Activated naive CD4-positive, alpha-beta T cell treated with anti-CD3 and anti-CD28 coated beads, Interleukin-2, amount 10 ng/mL, durations not matched to agents 7 days and 5 days (primary cell): Measurements from ENCODE around the gene SETMAR.

Source experiments
- CTCF ChIA-PET: fragments of 350-600 bp; sonication (Branson Sonifier 250); formaldehyde crosslinking; loops from one replicate; lab custom pipeline; 2021; ENCODE audit warnings: antibody characterized with exemption; lab: Charles Lee
- DNase-seq: peaks from one replicate; pipeline ENCODE4 v3.0.0-alpha.2; 2020
- H3K27ac Mint-ChIP-seq: one replicate; pipeline ENCODE4 v1.8.0; 2021; ENCODE audit warnings: mild to moderate bottlenecking, moderate library complexity, mixed read lengths
- H3K27me3 Mint-ChIP-seq: one replicate; pipeline ENCODE4 v1.8.0; 2021; ENCODE audit warnings: mild to moderate bottlenecking, mixed read lengths
- H3K36me3 Mint-ChIP-seq: one replicate; pipeline ENCODE4 v1.8.0; 2021; ENCODE audit warnings: mixed read lengths
- H3K4me1 Mint-ChIP-seq: one replicate; pipeline ENCODE4 v1.8.0; 2021; ENCODE audit warnings: mixed read lengths
- H3K4me3 Mint-ChIP-seq: one replicate; pipeline ENCODE4 v1.8.0; 2021; ENCODE audit warnings: mild to moderate bottlenecking, moderate library complexity, mixed read lengths
- H3K9me3 Mint-ChIP-seq: one replicate; pipeline ENCODE4 v1.8.0; 2021; ENCODE audit warnings: mixed read lengths

The SETMAR gene

DNA sequence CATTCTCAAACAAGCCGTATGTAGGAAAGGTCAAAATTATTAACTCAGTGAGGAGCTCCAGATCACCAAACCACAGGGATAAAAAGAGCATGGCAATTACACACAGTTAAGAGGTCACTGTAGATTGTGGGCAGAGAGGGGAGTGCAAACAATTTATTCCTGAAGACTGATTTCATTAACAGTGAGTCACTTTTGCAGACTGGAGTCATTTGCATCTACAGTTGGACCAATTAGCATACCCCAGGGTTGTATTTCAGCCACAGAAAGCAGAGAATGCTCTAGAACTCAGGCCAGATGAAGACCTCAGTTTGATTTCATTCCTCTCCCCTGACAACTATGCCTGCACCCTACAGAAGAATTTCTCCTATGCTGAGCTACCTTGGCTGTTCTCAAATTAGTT is 40.1 kb downstream of the SETMAR start:
- no peaks in the 10 kb centered on the region for H3K27me3 Mint-ChIP-seq
- H3K27ac Mint-ChIP-seq: no peak overlapping the region
- H3K4me3 Mint-ChIP-seq: no peak overlapping the region
- H3K36me3 Mint-ChIP-seq: no peaks in the 10 kb centered on the region
- peaks cover 5% of the 10 kb centered on the region for H3K4me1 Mint-ChIP-seq
- no peaks in the 10 kb centered on the region for H3K9me3 Mint-ChIP-seq
- no peak for DNase-seq
- CTCF ChIA-PET: interaction anchor here (0.5 kb wide), 1 partner anchor 327 kb away, joined by 3 read pairs; no protein-coding TSS in a partner anchor

DNA sequence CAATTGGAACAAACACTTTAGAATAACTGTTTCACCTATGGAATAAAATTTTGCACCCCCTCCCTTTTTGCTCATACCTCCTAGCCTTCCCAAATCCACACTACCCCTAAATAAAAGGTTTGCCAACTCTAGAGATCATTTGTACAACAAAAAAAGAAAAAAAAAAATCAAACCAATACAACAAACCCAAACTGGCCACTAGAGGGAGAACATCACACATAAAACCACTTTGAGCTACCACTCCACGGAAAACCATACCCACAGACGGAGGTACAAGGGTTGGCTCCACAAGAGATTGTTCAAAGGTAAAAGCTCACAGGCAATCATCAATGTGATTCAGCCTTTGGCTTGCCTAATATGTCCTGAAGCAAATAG is 47.6 kb downstream of the SETMAR start:
- CTCF ChIA-PET: interaction anchor here (0.6 to 4.7 kb wide), 48 partner anchors 8 to 1113 kb away, joined by 3 to 62 read pairs (median 4); partner anchors contain the start of genes ITPR1 and SUMF1
- no peaks in the 10 kb centered on the region for H3K9me3 Mint-ChIP-seq
- H3K4me1 Mint-ChIP-seq: peaks cover 21% of the 10 kb centered on the region
- H3K36me3 Mint-ChIP-seq: no peaks in the 10 kb centered on the region
- peak overlapping the region; percentile 49 for H3K4me3 Mint-ChIP-seq
- DNase-seq: peak; percentile 61
- no peaks in the 10 kb centered on the region for H3K27me3 Mint-ChIP-seq
- peak overlapping the region; percentile 2 for H3K27ac Mint-ChIP-seq

DNA sequence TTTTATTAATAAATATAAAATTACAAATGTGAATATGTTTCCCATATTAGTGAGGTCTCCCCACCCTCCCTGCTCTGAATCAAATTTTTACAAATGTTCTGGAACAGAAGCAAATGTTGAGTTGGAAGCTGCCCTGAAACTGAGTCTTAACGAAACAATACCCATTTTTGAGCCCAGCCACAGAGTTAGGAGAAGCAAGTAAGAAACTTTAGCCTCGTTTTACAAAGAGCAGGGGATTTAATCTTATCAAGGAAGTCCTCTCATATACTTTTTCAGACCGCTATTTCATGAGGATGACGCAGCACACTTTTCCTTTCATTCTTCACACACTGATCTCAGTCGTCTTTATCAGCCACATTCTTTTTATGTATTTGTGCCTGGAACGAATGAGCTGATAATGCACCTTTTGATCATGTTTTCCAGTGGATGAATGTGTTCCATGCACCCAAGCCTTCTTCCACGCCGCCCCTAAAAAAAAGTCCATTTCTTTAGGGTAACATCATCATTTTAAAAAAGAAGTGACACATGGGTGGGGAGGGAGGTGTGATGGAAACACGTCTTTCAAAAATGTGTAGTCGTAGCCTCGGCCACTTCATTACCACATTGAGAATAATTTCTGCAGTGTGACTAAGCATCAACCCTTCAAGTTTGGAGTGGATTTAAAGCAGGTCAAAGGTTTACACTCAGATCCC is 48.1 kb downstream of the SETMAR start:
- Mint-ChIP-seq H3K4me3 (peak overlapping the region; percentile 67), H3K27ac (peak overlapping the region; percentile 47), H3K27me3 (no peaks in the 10 kb centered on the region), H3K4me1 (peaks cover 21% of the 10 kb centered on the region), H3K36me3 (no peaks in the 10 kb centered on the region), H3K9me3 (no peaks in the 10 kb centered on the region)
- DNase-seq: peak; percentile 28
- CTCF ChIA-PET: interaction anchor here (0.6 to 4.7 kb wide), 45 partner anchors 8 to 1114 kb away, joined by 3 to 62 read pairs (median 4); partner anchors contain the start of genes ITPR1 and SUMF1

- H3K9me3 Mint-ChIP-seq: no peaks in the 10 kb centered on the region
- DNase-seq: no peak
- no peak overlapping the region for H3K27ac Mint-ChIP-seq
- CTCF ChIA-PET: interaction anchor here (1.0 to 4.7 kb wide), 16 partner anchors 11 to 718 kb away, joined by 3 to 62 read pairs (median 5); partner anchors contain the start of genes ITPR1 and SUMF1
- H3K27me3 Mint-ChIP-seq: no peaks in the 10 kb centered on the region
- no peaks in the 10 kb centered on the region for H3K36me3 Mint-ChIP-seq
- peaks cover 21% of the 10 kb centered on the region for H3K4me1 Mint-ChIP-seq
- H3K4me3 Mint-ChIP-seq: peak overlapping the region; percentile 67
These were observed 48.7 kb downstream of the SETMAR start for GRCh38 chr3:4351872-4352271.

DNA sequence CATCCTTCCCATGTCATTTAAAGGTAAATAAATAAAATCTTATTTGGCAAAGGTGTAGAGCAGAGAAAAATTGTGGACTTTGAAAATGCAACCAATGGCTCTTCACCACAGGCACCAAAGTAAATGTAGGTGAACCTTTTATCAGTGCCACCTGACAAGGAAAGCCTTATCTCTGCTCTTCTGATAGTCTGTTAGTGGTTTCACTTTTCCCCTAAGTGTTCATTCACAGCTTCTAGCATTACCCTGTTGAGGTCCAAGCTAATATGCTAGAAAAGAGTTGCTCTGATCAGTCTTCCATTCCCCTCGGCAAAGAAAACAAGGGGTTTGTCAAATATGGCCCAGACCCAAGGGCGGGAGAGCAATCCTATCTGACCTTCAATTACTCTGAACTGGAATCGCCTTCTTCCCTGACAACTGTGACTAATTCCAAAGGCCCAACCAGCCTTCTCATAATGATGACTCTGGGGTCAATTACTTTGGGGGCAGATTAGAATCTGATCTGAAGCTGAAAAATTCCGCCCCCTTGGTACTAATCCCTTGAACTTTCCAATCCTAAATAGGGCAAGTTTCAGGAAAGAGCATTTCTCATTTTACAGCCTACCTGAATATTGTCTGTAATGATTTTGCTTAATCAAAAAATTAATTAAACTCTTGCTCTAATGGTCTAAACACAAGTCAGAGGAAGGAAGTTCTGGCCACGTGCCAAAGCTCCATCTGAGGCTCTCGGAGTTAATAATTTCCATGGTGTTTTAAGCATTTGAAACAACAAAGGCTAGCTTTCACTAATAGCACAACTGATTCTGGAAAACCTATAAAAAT is 52.4 kb downstream of the SETMAR start:
- Mint-ChIP-seq H3K9me3 (no peaks in the 10 kb centered on the region), H3K36me3 (no peaks in the 10 kb centered on the region), H3K27me3 (no peaks in the 10 kb centered on the region), H3K4me3 (no peak overlapping the region), H3K4me1 (peaks cover 20% of the 10 kb centered on the region), H3K27ac (no peak overlapping the region)
- CTCF ChIA-PET: no interaction called here
- no peak for DNase-seq

GRCh38 chr3:4356220-4356540 is 53.0 kb downstream of the SETMAR start:
- no peak for DNase-seq
- H3K4me3 Mint-ChIP-seq: no peak overlapping the region
- no peaks in the 10 kb centered on the region for H3K27me3 Mint-ChIP-seq
- H3K27ac Mint-ChIP-seq: no peak overlapping the region
- CTCF ChIA-PET: no interaction called here
- H3K36me3 Mint-ChIP-seq: no peaks in the 10 kb centered on the region
- H3K4me1 Mint-ChIP-seq: peaks cover 15% of the 10 kb centered on the region
- H3K9me3 Mint-ChIP-seq: no peaks in the 10 kb centered on the region

DNA sequence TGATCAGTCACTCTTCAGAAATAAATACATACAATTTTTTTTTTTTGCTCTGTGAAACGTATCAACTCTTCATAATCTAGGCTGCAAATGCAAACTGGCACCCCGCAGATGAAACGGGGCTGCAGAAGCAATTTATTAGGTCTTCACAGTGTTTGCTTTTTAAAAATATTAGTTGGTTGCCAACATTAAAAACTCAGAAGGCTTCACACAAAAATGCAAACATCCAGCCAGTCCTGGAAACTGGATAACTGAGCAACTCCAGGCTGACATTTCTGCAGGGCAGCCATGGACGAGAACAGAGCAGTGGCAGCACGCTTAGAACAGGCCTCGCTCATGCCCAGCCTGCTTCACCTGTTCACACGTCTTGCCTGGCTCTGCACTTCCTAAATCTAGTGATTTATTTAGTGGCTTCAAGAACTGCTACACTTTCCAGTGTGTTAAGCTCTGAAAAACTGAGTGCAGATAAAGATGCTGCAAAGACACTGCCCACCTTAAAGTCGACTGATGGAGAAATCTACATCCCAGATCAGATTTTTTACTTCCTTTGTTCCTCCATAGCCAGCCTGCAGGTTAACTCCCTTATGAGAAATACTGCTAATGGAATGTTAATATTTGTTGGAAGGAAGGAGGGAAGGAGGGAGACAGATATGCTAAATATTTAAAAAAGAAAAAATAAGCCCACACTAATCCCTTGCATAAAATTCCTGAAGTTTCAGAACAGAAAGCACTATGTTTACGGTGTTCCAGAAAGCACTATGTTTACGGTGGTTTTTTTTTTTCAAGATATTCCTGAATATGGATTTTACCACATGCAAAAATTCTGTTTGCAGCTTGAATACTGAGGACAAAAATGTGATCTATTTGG is 53.6 kb downstream of the SETMAR start:
- Mint-ChIP-seq H3K4me1 (peaks cover 9% of the 10 kb centered on the region), H3K27ac (no peak overlapping the region), H3K36me3 (no peaks in the 10 kb centered on the region), H3K27me3 (no peaks in the 10 kb centered on the region), H3K4me3 (no peak overlapping the region), H3K9me3 (no peaks in the 10 kb centered on the region)
- CTCF ChIA-PET: no interaction called here
- no peak for DNase-seq

DNA sequence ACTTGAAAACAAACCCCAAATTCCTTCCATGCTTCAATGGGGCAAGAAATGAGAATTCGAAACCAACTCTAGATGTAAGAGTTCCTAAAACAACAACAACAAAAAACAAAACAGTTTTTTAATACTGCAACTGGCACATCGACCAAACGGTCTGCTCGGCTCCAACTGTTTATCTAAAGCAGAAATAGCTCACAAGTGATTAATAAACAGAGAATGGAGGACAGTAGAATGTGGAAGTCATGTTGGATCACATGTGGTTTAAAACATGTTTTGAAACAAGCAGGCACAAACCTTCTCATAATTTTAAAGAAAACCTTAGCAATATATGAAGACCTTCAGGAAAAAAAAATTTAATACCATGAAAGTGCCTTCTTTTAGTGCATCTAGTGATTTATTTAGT is 55.1 kb downstream of the SETMAR start:
- Mint-ChIP-seq H3K27me3 (no peaks in the 10 kb centered on the region), H3K36me3 (no peaks in the 10 kb centered on the region), H3K27ac (no peak overlapping the region), H3K4me1 (no peaks in the 10 kb centered on the region), H3K4me3 (no peak overlapping the region), H3K9me3 (no peaks in the 10 kb centered on the region)
- CTCF ChIA-PET: interaction anchor here (1.7 kb wide), 1 partner anchor 273 kb away, joined by 3 read pairs; no protein-coding TSS in a partner anchor
- DNase-seq: no peak

GRCh38 chr3:4359805-4360502 is 56.8 kb downstream of the SETMAR start:
- CTCF ChIA-PET: no interaction called here
- no peaks in the 10 kb centered on the region for H3K9me3 Mint-ChIP-seq
- H3K27ac Mint-ChIP-seq: no peak overlapping the region
- H3K27me3 Mint-ChIP-seq: no peaks in the 10 kb centered on the region
- H3K4me1 Mint-ChIP-seq: no peaks in the 10 kb centered on the region
- no peaks in the 10 kb centered on the region for H3K36me3 Mint-ChIP-seq
- no peak for DNase-seq
- no peak overlapping the region for H3K4me3 Mint-ChIP-seq

DNA sequence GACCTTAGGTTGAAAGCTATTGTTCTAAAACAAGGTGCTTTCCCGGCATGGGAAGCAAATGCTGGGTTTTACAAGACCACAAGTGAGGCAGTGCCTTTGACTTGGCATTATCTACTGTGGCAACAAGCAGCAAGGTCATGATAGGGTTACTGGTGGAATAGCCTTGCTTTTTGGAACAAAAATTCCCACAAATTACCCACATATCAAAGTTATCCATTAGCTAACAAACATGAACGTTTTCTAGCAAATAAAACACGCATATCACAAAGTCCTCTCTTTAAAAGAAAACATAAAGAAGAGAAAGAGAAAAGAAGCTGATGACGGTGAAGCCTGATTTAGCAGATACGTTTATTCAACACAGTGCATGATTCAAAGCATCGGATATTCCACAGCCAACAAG is 57.6 kb downstream of the SETMAR start:
- no peak for DNase-seq
- Mint-ChIP-seq H3K27ac (no peak overlapping the region), H3K36me3 (no peaks in the 10 kb centered on the region), H3K4me1 (no peaks in the 10 kb centered on the region), H3K27me3 (no peaks in the 10 kb centered on the region), H3K9me3 (no peaks in the 10 kb centered on the region), H3K4me3 (no peak overlapping the region)
- CTCF ChIA-PET: interaction anchor here (1.0 kb wide), 1 partner anchor 273 kb away, joined by 3 read pairs; no protein-coding TSS in a partner anchor

- no peak overlapping the region for H3K27ac Mint-ChIP-seq
- no peaks in the 10 kb centered on the region for H3K36me3 Mint-ChIP-seq
- CTCF ChIA-PET: no interaction called here
These were observed 59.4 kb downstream of the SETMAR start for GRCh38 chr3:4362523-4362922.

More at GRCh38 chr3:4362523-4362922, 59.4 kb downstream of the SETMAR start:
- H3K9me3 Mint-ChIP-seq: no peaks in the 10 kb centered on the region
- H3K4me1 Mint-ChIP-seq: no peaks in the 10 kb centered on the region
- no peak for DNase-seq
- no peaks in the 10 kb centered on the region for H3K27me3 Mint-ChIP-seq
- H3K4me3 Mint-ChIP-seq: no peak overlapping the region
